Activated T-cell treated with anti-CD3 and anti-CD28 coated beads, Interleukin-2, amount 50 U/mL, for 24 hours (primary cell): ENCODE measurements around the gene TMC4.
"Not testable (repeated sequence)": the region's sequence is repeated elsewhere in the genome, so short reads cannot be mapped to it uniquely, and the experiment has no call there.

Source experiments
- DNase-seq: peaks from one replicate; pipeline ENCODE4 v3.0.0-alpha.2; 2020
- H3K27ac Mint-ChIP-seq: 2 replicates; pipeline ENCODE4 v1.8.0; 2020; ENCODE audit warnings: mild to moderate bottlenecking, mixed read lengths
- H3K27me3 Mint-ChIP-seq: 2 replicates; pipeline ENCODE4 v1.8.0; 2020; ENCODE audit warnings: mixed read lengths
- H3K36me3 Mint-ChIP-seq: 2 replicates; pipeline ENCODE4 v1.8.0; 2020; ENCODE audit warnings: low read depth, mixed read lengths
- H3K4me1 Mint-ChIP-seq: 2 replicates; pipeline ENCODE4 v1.8.0; 2020; ENCODE audit warnings: low read depth, mixed read lengths
- H3K4me3 Mint-ChIP-seq: 2 replicates; pipeline ENCODE4 v1.8.0; 2020; ENCODE audit warnings: mild to moderate bottlenecking, moderate library complexity, mixed read lengths
- H3K9me3 Mint-ChIP-seq: 2 replicates; pipeline ENCODE4 v1.8.0; 2020; ENCODE audit warnings: mixed read lengths

The TMC4 gene

DNA sequence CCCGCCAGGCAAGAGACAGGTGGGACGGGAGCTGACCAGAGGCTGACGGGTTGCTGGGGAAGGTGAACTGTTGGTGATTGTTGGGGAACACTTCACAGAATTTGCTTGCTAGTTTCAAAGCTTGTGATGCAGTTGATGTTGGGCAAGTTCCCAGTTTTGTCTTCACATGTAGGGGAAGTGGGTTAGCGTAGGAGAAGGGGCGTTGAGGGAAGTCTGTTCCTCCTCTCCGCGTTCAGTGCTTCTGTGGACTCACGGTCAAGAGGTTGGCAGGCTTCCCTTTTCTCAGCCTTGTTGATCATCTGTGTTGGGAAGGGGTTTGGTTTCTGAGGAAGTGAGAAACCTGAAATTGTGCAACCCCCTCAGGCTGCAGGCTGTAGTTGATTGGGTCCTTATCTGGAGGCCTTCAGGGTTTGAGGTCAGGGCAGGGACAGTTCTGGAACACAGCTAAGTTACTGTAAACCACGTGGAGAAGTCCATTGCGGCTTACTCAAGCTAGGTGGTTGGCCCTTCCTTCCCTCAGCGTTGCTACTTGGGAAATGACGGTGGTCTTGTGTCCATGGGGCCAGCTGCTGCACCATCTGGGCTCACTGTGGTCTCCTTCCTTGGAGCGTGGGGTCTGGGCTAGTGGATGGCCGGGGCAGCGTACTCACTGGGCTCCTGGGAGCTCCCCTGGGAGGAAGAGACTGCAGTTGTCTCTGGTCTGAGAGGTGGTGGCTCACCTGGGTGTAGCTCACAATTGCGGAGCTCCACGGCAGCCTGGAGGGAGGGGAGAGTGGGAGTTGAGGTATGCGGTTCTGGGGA is 35.2 kb upstream of the TMC4 start:
- Mint-ChIP-seq H3K9me3 (no peaks in the 10 kb centered on the region), H3K4me3 (peak overlapping the region; percentile 90), H3K27me3 (no peaks in the 10 kb centered on the region), H3K36me3 (peaks cover 78% of the 10 kb centered on the region), H3K27ac (peak overlapping the region; percentile 99), H3K4me1 (peaks cover 83% of the 10 kb centered on the region)
- DNase-seq, result peak; percentile 72

DNA sequence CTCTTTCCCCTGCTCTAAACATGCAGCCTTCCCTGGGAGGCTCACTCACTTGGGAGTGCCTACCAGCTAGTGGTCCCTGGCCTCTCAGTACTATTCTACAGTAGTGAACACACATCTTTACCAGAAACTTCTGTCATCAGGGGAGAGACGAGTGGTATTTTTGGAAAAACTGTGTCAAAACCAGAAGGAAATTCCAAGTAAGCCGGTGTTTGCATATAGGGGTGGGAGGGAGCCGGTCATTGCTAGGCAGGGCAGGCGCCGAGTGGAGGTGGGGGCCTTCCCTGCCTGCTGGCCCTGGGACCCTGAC is 34.7 kb upstream of the TMC4 start:
- H3K27ac Mint-ChIP-seq, result peak overlapping the region; percentile 99
- peaks cover 78% of the 10 kb centered on the region for H3K36me3 Mint-ChIP-seq
- no peaks in the 10 kb centered on the region for H3K27me3 Mint-ChIP-seq
- peak overlapping the region; percentile 90 for H3K4me3 Mint-ChIP-seq
- no peak for DNase-seq
- peaks cover 88% of the 10 kb centered on the region for H3K4me1 Mint-ChIP-seq
- H3K9me3 Mint-ChIP-seq, result no peaks in the 10 kb centered on the region

DNA sequence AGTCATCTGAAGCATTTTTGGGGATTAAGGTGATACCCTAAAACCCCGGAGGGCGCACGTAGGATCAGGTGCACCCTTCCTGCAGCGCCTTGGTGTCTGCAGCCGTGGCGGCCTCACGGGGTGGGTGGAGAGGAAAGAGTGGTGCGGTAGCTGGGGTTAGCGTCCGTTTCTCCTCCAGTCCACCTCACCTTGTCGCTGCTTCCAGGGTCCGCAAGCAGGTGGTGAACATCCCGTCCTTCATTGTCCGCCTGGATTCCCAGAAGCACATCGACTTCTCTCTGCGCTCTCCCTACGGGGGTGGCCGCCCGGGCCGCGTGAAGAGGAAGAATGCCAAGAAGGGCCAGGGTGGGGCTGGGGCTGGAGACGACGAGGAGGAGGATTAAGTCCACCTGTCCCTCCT is 34.2 kb upstream of the TMC4 start:
- Mint-ChIP-seq H3K4me3 (peak overlapping the region; percentile 90), H3K36me3 (peaks cover 82% of the 10 kb centered on the region), H3K4me1 (peaks cover 92% of the 10 kb centered on the region), H3K27ac (peak overlapping the region; percentile 99)
- not testable (repeated sequence) for DNase-seq, H3K27me3 Mint-ChIP-seq, H3K9me3 Mint-ChIP-seq

DNA sequence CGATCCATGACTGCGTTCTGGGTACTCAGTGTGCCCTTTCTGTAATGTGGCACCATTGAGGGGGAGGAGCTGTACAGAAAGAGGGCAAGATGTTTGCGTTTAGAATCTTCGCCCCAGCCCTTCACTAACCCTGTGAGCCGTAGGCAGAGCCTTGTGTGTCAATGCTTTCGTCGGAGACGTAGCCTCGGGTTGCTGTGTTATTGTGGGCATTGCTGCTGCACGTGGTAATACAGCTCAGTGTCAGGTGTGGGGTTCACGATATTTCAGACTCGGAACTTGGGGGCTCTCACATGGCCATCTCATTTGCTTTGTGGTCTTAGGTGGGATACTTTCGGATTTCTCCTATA is 33.8 kb upstream of the TMC4 start:
- H3K9me3 Mint-ChIP-seq, result no peaks in the 10 kb centered on the region
- peak overlapping the region; percentile 99 for H3K27ac Mint-ChIP-seq
- peaks cover 86% of the 10 kb centered on the region for H3K36me3 Mint-ChIP-seq

DNA sequence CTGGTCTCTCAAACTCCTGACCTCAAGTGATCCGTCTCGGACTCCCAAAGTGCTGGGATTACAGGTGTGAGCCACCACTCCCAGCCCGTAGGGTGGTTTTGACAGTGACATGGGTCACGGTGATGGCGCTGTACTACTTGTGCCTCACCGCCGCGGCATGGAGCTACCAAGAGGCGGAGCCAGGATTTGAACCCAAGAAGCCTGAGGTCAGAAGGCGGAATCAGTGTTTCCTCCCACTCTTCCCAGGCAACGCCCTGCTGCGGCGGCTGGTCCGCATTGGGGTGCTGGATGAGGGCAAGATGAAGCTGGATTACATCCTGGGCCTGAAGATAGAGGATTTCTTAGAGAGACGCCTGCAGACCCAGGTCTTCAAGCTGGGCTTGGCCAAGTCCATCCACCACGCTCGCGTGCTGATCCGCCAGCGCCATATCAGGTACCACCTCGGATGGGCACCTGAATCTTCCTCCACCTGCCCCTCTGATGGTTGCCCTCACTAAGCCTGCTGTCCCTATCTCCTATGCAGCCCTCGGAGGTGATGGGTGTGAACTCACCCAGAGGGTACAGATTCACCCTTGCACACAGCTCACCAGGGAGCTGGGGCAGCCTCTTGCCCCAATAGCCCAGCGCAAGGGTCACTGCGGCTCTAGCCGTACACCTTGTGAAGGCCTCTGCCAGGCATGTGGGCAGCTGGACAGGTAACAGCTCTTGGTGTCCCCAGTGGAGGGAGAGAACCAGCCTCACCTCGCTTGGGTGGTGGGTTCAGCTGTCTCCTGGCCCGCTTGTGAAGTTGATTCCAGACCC is 33.3 kb upstream of the TMC4 start:
- Mint-ChIP-seq H3K9me3 (no peaks in the 10 kb centered on the region), H3K36me3 (peaks cover 90% of the 10 kb centered on the region), H3K27me3 (no peaks in the 10 kb centered on the region), H3K4me1 (peaks cover 91% of the 10 kb centered on the region), H3K27ac (peak overlapping the region; percentile 99), H3K4me3 (peak overlapping the region; percentile 90)
- DNase-seq, result peak; percentile 34

More for the DNA sequence above, 33.8 kb upstream of the TMC4 start:
- H3K27me3 Mint-ChIP-seq, result no peaks in the 10 kb centered on the region
- peak; percentile 31 for DNase-seq
- H3K4me3 Mint-ChIP-seq, result peak overlapping the region; percentile 90
- H3K4me1 Mint-ChIP-seq, result peaks cover 93% of the 10 kb centered on the region

DNA sequence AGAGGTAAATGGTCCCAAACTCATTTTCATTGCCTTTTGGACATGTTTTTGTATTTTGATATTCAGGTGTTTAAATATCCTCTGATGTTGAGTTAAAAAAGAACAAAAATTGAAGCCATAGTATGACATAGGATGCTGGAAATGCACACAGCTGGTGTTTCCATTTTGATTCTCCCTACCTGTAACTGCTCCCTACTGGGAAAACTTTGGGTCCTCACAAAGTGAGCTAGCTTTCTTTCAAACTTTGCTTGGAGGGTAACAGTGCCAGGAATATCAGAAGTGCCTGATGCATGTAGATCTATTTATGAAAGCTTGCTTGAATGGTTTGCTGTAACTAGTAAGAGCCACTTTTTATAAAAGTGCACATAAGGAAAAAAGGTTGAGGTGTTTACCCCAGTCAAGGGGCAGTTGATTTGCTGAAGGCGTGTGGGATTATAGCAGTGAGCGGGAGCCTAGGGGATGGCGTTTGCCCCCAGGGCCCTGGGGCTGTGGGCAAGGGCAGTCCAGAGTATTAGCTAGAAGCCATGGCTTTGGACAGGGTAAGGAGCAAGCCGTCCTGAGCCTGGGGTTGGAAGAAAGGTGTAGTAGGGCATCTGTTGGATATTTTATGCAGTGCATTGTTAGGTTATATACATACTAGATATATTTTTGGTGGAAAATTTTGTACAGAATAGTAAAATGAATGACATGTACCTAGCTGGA is 32.0 kb upstream of the TMC4 start:
- Mint-ChIP-seq H3K9me3 (no peaks in the 10 kb centered on the region), H3K27me3 (no peaks in the 10 kb centered on the region), H3K27ac (peak overlapping the region; percentile 99), H3K4me1 (peaks cover 78% of the 10 kb centered on the region), H3K4me3 (peak overlapping the region; percentile 90), H3K36me3 (peaks cover 89% of the 10 kb centered on the region)
- DNase-seq, result no peak

DNA sequence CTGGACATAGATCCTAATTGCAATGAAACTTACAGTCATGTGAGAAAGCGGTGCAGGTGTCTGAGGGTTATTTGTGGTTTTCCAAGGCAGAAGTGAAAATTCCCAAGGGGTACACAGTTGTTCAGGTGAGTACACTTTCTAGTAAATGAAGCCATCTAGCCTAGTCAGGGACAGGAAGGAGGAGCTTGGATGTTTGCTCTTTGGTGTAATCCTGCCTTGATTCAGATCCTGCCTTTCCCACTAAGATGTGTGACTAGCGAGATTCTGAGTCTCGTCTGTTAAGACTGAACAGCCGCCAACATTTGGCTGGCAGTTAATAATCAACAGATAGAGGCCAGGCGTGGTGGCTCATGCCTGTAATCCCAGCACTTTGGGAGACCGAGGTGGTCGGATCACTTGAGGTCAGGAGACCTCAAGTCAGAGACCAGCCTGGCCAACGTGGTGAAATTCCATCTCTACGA is 30.2 kb upstream of the TMC4 start:
- Mint-ChIP-seq H3K27me3 (no peaks in the 10 kb centered on the region), H3K4me1 (peaks cover 66% of the 10 kb centered on the region), H3K4me3 (peak overlapping the region; percentile 90), H3K27ac (peak overlapping the region; percentile 99), H3K9me3 (no peaks in the 10 kb centered on the region), H3K36me3 (peaks cover 82% of the 10 kb centered on the region)
- DNase-seq, result no peak

DNA sequence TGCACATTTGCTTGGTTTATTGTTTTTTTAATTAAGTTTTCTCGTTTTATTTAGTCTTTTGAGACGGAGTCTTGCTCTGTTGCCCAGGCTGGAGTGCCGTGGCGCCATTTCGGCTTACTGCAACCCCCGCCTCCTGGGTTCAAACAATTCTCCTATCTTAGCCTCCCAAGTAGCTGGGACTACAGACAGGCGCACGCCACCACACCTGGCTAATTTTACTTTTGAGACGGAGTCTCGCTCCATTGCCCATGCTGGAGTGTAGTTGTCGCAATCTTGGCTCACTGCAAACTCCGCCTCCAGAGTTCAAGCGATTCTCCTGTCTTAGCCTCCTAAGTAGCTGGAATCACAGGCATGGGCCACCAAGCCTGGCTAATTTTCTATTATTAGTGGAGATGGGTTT is 29.0 kb upstream of the TMC4 start:
- no peaks in the 10 kb centered on the region for H3K27me3 Mint-ChIP-seq
- no peaks in the 10 kb centered on the region for H3K9me3 Mint-ChIP-seq
- peak overlapping the region; percentile 90 for H3K4me3 Mint-ChIP-seq
- H3K36me3 Mint-ChIP-seq, result peaks cover 74% of the 10 kb centered on the region
- peaks cover 54% of the 10 kb centered on the region for H3K4me1 Mint-ChIP-seq
- DNase-seq, result peak; percentile 31
- H3K27ac Mint-ChIP-seq, result peak overlapping the region; percentile 99

DNA sequence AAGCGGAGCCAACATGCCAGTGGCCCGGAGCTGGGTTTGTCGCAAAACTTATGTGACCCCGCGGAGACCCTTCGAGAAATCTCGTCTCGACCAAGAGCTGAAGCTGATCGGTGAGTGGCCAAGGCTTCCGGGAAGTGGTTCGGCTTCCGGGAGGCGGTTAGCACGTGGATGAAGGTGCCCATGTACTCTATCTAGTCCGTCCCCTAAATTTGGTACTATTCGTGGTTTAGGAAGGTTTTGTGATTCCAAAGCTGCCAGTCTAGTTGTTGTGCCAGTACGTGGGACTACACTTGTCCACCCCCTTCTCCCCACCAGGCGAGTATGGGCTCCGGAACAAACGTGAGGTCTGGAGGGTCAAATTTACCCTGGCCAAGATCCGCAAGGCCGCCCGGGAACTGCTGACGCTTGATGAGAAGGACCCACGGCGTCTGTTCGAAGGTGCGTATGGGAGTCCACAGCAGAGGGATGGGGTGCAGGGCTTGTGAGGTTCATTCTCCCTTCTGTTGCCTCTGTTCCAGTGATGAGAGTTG is 28.3 kb upstream of the TMC4 start:
- Mint-ChIP-seq H3K4me3 (peak overlapping the region; percentile 90), H3K36me3 (peaks cover 70% of the 10 kb centered on the region), H3K4me1 (peaks cover 46% of the 10 kb centered on the region), H3K9me3 (no peaks in the 10 kb centered on the region), H3K27me3 (no peaks in the 10 kb centered on the region), H3K27ac (peak overlapping the region; percentile 99)
- DNase-seq, result no peak

DNA sequence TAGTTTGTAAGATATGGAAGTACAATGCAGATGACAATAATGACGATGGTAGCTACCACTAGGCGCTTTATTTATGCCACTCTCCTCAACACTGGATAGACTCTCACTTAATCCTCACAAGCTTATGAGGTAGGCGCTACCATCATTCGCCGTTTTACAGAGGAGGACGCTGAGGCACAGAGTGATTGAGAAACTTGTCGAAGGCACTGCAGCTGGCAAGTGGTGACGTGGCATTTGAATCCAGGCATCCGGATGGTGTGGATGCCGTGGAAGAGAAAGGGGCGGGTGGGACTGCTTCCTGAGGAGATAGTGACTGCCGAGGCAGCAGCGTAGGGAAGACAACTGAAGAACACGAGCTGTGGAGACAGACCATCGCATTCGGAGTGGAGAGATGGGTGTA is 26.4 kb upstream of the TMC4 start:
- H3K4me3 Mint-ChIP-seq, result peak overlapping the region; percentile 90
- H3K4me1 Mint-ChIP-seq, result peaks cover 28% of the 10 kb centered on the region
- no peaks in the 10 kb centered on the region for H3K27me3 Mint-ChIP-seq
- peak overlapping the region; percentile 90 for H3K27ac Mint-ChIP-seq
- DNase-seq, result no peak
- peaks cover 65% of the 10 kb centered on the region for H3K36me3 Mint-ChIP-seq
- no peaks in the 10 kb centered on the region for H3K9me3 Mint-ChIP-seq

DNA sequence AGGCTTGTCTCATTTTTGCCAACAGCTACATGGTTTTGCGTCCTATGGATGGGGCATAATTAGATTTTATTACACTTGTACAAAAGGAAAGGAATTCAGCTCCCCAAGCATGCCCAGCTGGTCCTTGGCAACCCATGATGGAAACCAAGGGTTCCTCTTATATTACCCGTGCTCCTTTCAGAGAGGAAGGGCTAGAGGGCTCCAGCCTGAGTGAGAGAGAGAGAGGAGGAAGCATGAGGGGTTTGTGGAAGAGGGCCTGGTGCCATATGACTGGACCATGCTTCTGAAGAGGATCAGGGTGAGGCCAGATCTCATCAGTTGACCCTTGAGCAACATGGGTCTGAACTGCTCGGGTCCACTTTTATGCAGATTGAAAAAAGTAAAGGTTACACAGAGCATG is 24.2 kb upstream of the TMC4 start:
- no peak for DNase-seq
- Mint-ChIP-seq H3K27ac (peak overlapping the region; percentile 40), H3K4me1 (peaks cover 17% of the 10 kb centered on the region), H3K4me3 (no peak overlapping the region), H3K9me3 (no peaks in the 10 kb centered on the region), H3K27me3 (no peaks in the 10 kb centered on the region), H3K36me3 (peaks cover 64% of the 10 kb centered on the region)

DNA sequence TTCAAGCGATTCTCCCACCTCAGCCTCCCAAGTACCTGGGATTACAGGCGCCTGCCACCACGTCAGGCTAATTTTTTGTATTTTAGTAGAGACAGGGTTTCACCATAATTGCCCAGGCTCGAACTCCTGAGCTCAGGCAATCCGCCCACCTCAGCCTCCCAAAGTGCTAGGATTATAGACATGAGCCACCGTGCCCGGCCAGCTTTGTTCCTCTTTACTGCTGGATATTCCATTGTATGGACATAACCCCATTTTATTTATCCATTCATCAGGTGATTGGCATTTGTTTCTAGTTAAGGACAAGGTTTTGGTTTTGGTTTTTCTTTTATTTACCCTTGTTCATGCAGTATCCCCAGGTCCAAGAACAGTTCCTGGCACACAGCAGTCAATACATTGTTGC is 23.6 kb upstream of the TMC4 start:
- H3K4me3 Mint-ChIP-seq, result no peak overlapping the region
- H3K36me3 Mint-ChIP-seq, result peaks cover 64% of the 10 kb centered on the region
- DNase-seq, result no peak
- H3K9me3 Mint-ChIP-seq, result no peaks in the 10 kb centered on the region
- no peak overlapping the region for H3K27ac Mint-ChIP-seq
- H3K4me1 Mint-ChIP-seq, result peaks cover 23% of the 10 kb centered on the region
- no peaks in the 10 kb centered on the region for H3K27me3 Mint-ChIP-seq

DNA sequence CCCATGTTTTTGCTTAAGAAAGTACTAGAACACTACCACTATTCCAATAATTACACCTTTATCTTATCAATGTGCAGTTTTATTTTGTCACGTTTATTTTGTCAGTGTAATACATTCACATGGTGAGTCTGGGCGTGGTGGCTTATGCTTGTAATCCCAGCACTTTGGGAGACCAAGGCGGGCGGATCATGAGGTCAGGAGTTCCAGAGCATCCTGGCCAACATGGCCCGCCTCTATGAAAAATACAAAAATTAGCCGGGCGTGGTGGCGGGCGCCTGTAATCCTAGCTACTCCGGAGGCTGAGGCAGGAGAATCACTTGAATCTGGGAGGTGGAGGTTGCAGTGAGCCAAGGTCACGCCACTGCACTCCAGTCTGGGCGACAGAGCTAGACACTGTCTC is 21.5 kb upstream of the TMC4 start:
- H3K27ac Mint-ChIP-seq, H3K27me3 Mint-ChIP-seq, DNase-seq, H3K9me3 Mint-ChIP-seq, H3K4me3 Mint-ChIP-seq: not testable (repeated sequence)
- Mint-ChIP-seq H3K36me3 (peaks cover 58% of the 10 kb centered on the region), H3K4me1 (peaks cover 23% of the 10 kb centered on the region)

DNA sequence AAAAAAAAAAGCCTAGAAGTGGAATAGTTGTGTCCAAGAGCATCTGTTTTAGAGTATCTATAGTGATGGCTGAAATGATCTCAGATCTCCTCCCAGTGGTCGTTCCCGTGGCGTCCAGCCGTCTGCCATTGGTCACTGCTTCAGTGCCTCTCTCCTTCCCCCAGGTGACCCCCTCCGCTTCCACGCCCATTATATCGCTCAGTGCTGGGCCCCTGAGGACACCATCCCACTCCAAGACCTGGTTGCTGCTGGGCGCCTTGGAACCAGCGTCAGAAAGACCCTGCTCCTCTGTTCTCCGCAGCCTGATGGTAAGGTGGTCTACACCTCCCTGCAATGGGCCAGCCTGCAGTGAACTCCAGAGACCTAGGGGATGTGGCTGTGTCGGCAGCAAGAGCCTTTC is 20.1 kb upstream of the TMC4 start:
- no peak for DNase-seq
- no peaks in the 10 kb centered on the region for H3K9me3 Mint-ChIP-seq
- H3K27me3 Mint-ChIP-seq, result no peaks in the 10 kb centered on the region
- no peak overlapping the region for H3K4me3 Mint-ChIP-seq
- H3K27ac Mint-ChIP-seq, result no peak overlapping the region
- H3K36me3 Mint-ChIP-seq, result peaks cover 59% of the 10 kb centered on the region
- H3K4me1 Mint-ChIP-seq, result peaks cover 25% of the 10 kb centered on the region
